NCI-H1694 treated with DMSO at 0.1 percent for 48 hours (cell line): ENCODE measurements around the gene RPL15.

Experiments
- DNase-seq: peaks from one replicate; lab custom pipeline; 2025; lab: John Stamatoyannopoulos, UW

Gene RPL15

DNA sequence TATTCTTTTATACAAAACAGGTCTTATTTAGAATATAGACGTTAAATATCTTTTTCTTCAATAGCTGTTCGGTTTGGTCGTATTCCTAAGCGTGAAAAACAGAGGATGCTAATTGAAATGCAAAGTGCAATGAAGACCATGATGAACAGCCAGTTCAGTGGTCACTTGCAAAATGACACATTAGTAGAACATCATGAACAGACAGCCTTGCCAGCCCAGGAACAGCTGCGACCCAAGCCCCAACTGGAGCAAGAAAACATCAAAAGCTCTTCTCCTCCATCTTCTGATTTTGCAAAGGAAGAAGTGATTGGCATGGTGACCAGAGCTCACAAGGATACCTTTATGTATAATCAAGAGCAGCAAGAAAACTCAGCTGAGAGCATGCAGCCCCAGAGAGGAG is 45.0 kb downstream of the RPL15 start:
- DNase-seq = no peak

DNA sequence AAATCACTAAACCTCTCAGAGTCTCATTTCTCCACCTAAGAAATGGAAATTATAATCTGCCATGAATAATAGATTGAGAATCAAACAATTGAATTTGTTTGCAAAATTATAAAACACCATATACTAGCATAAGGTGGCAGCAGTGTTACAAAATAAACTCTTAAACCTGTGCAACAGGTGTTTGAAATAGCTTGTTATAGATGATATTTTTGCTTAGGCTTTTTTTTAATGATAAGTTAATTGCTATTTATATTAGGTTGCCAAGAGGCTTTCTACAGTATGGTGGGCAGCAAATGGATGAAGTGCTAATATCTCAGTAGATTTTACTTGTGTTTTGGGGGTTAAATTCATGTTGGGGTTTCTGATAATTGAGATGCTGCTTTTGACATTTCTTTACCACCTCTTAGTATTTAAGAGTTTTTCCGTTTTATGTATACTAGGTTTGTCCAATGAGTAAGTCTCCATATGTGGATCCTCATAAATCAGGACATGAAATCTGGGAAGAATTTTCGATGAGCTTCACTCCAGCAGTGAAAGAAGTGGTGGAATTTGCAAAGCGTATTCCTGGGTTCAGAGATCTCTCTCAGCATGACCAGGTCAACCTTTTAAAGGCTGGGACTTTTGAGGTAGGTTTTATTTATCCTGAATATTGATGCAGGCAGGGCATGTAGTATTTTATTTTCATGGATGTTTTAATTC is 47.8 kb downstream of the RPL15 start:
- DNase-seq = no peak

DNA sequence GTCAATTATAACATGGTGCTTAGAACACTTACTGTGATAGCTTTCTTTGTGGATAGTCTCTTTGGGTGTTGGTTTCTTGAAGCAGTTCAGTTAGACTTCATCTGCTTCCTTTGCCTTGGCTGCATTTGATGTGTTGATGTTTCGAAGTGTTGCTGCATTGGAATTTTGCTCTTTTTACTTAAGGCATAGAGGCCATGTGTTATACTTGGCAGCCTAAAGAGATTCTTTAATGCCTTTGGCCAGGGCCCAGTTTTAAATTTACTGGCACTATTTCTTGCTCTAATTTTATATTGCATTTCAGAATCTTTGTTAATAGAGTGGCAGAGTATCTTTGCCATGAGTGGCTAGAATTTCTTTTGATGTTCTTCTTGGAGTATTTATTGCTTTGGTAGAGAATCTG is 49.4 kb downstream of the RPL15 start:
- no peak for DNase-seq

DNA sequence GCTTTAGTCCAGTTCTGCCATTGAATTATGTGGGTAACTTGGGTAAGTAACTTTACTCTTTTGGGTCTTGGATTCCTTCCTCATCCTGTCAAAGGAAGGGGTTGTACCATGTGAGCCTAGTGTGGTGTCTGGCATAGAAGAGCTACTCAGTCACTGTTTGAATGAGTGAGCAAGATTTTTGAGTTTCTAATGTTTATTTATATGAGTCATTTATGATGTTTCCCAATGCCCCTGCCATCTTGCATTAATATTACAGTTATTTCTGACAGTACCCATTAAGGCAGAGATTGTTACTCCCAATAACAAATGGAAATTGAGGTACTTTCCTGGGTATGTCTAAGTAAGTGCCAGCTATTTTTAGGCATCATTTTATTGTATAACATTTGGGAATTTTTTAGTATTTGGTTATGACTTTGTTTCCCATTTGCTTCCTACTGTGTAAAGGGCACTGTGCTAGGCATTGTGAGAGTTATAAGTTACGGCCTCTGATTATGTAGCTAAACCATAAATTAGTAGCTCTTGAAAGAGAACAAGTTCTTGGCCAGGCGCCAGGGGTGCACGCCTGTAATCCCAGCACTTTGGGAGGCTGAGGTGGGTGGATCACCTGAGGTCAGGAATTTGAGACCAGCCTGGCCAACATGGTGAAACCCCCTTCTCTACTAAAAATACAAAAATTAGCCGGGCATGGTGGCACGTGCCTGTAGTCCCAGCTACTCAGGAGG is 51.7 kb downstream of the RPL15 start:
- DNase-seq = no peak

DNA sequence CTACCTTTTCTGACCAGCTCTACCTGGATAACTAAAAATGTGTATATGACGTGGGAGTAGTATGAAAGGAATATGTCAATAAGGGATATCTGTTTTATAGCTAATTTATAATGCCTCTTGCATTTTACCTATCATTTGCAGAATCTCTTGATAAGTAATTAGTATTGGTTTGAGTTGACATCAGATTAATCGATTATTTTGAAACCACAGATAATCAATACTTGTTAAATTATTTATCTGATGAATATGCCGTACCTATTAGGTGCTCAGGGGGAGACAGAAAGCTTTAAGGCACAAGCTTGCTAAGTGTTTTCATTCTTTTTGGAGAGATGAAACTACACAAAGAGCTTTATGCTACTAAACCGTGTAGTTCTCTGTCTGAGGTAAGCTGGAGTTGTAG is 52.5 kb downstream of the RPL15 start:
- DNase-seq = no peak
